SH-SY5Y (cell line): Measurements from ENCODE around the gene NACC1.

Experiments used
- GATA2 ChIP-seq: IDR thresholded peaks from 2 replicates; pipeline ENCODE4 v1.6.1; 2011; ENCODE audit warnings: mild to moderate bottlenecking, low read depth, low read length
- GATA3 ChIP-seq: IDR thresholded peaks from 2 replicates; pipeline ENCODE4 v1.6.1; 2011; ENCODE audit warnings: low read depth, mild to moderate bottlenecking, low read length, moderate library complexity

DNA sequence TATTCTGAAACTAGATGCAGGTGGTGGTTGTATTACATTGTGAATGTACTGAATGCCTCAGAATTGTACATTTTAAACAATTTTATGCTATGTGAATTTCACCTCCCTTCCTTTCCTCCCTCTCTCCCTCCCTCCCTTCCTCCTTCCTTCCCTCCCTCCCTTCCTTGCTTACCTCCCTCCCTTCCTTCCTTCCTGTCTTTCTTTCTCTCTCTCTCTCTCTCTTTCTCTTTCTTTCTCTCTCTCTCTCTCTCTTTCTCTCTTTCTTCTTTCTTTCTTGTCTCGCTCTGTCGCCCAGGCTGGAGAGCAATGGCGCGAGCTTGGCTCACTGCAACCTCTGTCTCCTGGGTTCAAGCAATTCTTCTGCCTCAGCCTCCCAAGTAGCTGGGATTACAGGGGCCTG lies 69.4 kb downstream of the NACC1 start:
- TF ChIP-seq GATA2 (no peak), GATA3 (no peak)
